Activated naive CD4-positive, alpha-beta T cell treated with anti-CD3 and anti-CD28 coated beads, Interleukin-2, amount 50 U/mL, for 72 hours (primary cell): ENCODE measurements around the gene RALGAPA1. TPM values are rescaled to one million over a fixed set of nuclear protein-coding genes. Genes with fewer than 3 reads are reported as not detected.
"Not testable (repeated sequence)": the region's sequence is repeated elsewhere in the genome, so short reads cannot be mapped to it uniquely, and the experiment has no call there.

ENCODE experiments used
- ATAC-seq, 2 donors: fragments of 150-1000 bp; cut with Tn5 transposase; 2 replicates each; pipeline ENCODE4 v1.10.0; 2021; ENCODE audit warnings: mild to moderate bottlenecking in 2 of 2, moderate library complexity in 2 of 2
- DNase-seq, 2 donors: peaks; one replicate each; pipeline ENCODE4 v3.0.0; 2021 to 2022; ENCODE audit warnings: low spot score in 2 of 2
- H3K27ac Mint-ChIP-seq, 2 donors: one replicate each; pipeline ENCODE4 v1.8.0; 2022; ENCODE audit warnings: mild to moderate bottlenecking in 2 of 2, mixed read lengths in 2 of 2
- H3K36me3 Mint-ChIP-seq, 2 donors: one replicate each; pipeline ENCODE4 v1.8.0; 2022; ENCODE audit warnings: mixed read lengths in 2 of 2
- H3K9me3 Mint-ChIP-seq, 2 donors: one replicate each; pipeline ENCODE4 v1.8.0; 2022; ENCODE audit warnings: mixed read lengths in 2 of 2
- total RNA-seq, 2 donors: library from RNA; stranded (reverse); gene quantifications; one replicate each; pipeline ENCODE4 v1.2.3, GENCODE V29; 2022

Gene RALGAPA1
- total RNA-seq, 2 donors from 2014 or later, result 22.5 to 34.7 TPM

- Mint-ChIP-seq H3K9me3 (no peaks in the 10 kb centered on the region), H3K27ac (no peak overlapping the region), H3K36me3 (peaks cover 0 to 2% of the 10 kb centered on the region in 2 donors)
- ATAC-seq, result no peak
- DNase-seq, result no peak
Observed at GRCh38 chr14:35632271-35632670, 176.8 kb downstream of the RALGAPA1 start.

- DNase-seq, result no peak
- no peaks in the 10 kb centered on the region for H3K9me3 Mint-ChIP-seq
- no peaks in the 10 kb centered on the region for H3K36me3 Mint-ChIP-seq
- no peak overlapping the region for H3K27ac Mint-ChIP-seq
- ATAC-seq, result no peak
Observed at GRCh38 chr14:35631071-35631805, 177.9 kb downstream of the RALGAPA1 start.

GRCh38 chr14:35628989-35629388 lies 180.1 kb downstream of the RALGAPA1 start:
- Mint-ChIP-seq H3K9me3 (no peaks in the 10 kb centered on the region), H3K27ac (peak overlapping the region in 1 of 2 donors; percentile 79), H3K36me3 (no peaks in the 10 kb centered on the region)
- ATAC-seq (no peak), DNase-seq (no peak)

- not testable (repeated sequence) for H3K36me3 Mint-ChIP-seq, H3K27ac Mint-ChIP-seq, ATAC-seq, H3K9me3 Mint-ChIP-seq, DNase-seq
Observed at GRCh38 chr14:35626947-35627346, 182.1 kb downstream of the RALGAPA1 start.

- DNase-seq, H3K27ac Mint-ChIP-seq, ATAC-seq, H3K9me3 Mint-ChIP-seq: not testable (repeated sequence)
- peaks cover 18 to 38% of the 10 kb centered on the region in 2 donors for H3K36me3 Mint-ChIP-seq
Observed at GRCh38 chr14:35621996-35622395, 187.1 kb downstream of the RALGAPA1 start.

- not testable (repeated sequence) for H3K9me3 Mint-ChIP-seq, DNase-seq, H3K27ac Mint-ChIP-seq, ATAC-seq
- H3K36me3 Mint-ChIP-seq, result peaks cover 18 to 38% of the 10 kb centered on the region in 2 donors
Observed at GRCh38 chr14:35619998-35620397, 189.1 kb downstream of the RALGAPA1 start.

- not testable (repeated sequence) for H3K27ac Mint-ChIP-seq, ATAC-seq, DNase-seq, H3K9me3 Mint-ChIP-seq
- peaks cover 18 to 38% of the 10 kb centered on the region in 2 donors for H3K36me3 Mint-ChIP-seq
Observed at GRCh38 chr14:35619461-35619860, 189.6 kb downstream of the RALGAPA1 start.

- ATAC-seq (no peak), DNase-seq (no peak)
- H3K36me3 Mint-ChIP-seq, result peaks cover 23 to 32% of the 10 kb centered on the region in 2 donors
- H3K9me3 Mint-ChIP-seq, result peaks cover 0 to 5% of the 10 kb centered on the region in 2 donors
- no peak overlapping the region for H3K27ac Mint-ChIP-seq
Observed at GRCh38 chr14:35617500-35617899, 191.6 kb downstream of the RALGAPA1 start.

- peaks cover 0 to 5% of the 10 kb centered on the region in 2 donors for H3K9me3 Mint-ChIP-seq
- DNase-seq, result no peak
- no peak overlapping the region for H3K27ac Mint-ChIP-seq
- ATAC-seq, result no peak
- peaks cover 10 to 23% of the 10 kb centered on the region in 2 donors for H3K36me3 Mint-ChIP-seq
Observed at GRCh38 chr14:35607380-35607779, 201.7 kb downstream of the RALGAPA1 start.

- DNase-seq (no peak), ATAC-seq (no peak)
- no peak overlapping the region for H3K27ac Mint-ChIP-seq
- peaks cover 20 to 37% of the 10 kb centered on the region in 2 donors for H3K36me3 Mint-ChIP-seq
- peaks cover 0 to 12% of the 10 kb centered on the region in 2 donors for H3K9me3 Mint-ChIP-seq
Observed at GRCh38 chr14:35600253-35600652, 208.8 kb downstream of the RALGAPA1 start.

- DNase-seq, result no peak
- no peak for ATAC-seq
- Mint-ChIP-seq H3K9me3 (peaks cover 0 to 7% of the 10 kb centered on the region in 2 donors), H3K27ac (no peak overlapping the region), H3K36me3 (peaks cover 19 to 20% of the 10 kb centered on the region in 2 donors)
Observed at GRCh38 chr14:35594616-35595015, 214.5 kb downstream of the RALGAPA1 start.

GRCh38 chr14:35587373-35587772 lies 221.7 kb downstream of the RALGAPA1 start:
- not testable (repeated sequence) for H3K9me3 Mint-ChIP-seq, DNase-seq, ATAC-seq, H3K27ac Mint-ChIP-seq
- peaks cover 19 to 26% of the 10 kb centered on the region in 2 donors for H3K36me3 Mint-ChIP-seq

GRCh38 chr14:35578639-35579038 lies 230.5 kb downstream of the RALGAPA1 start:
- no peaks in the 10 kb centered on the region for H3K9me3 Mint-ChIP-seq
- DNase-seq, result no peak
- H3K36me3 Mint-ChIP-seq, result peaks cover 0 to 6% of the 10 kb centered on the region in 2 donors
- H3K27ac Mint-ChIP-seq, result no peak overlapping the region
- ATAC-seq, result no peak

GRCh38 chr14:35578135-35578534 lies 231.0 kb downstream of the RALGAPA1 start:
- H3K36me3 Mint-ChIP-seq, result peaks cover 0 to 2% of the 10 kb centered on the region in 2 donors
- no peak overlapping the region for H3K27ac Mint-ChIP-seq
- H3K9me3 Mint-ChIP-seq, result no peaks in the 10 kb centered on the region
- ATAC-seq (no peak), DNase-seq (no peak)

- no peaks in the 10 kb centered on the region for H3K36me3 Mint-ChIP-seq
- no peak overlapping the region for H3K27ac Mint-ChIP-seq
- no peaks in the 10 kb centered on the region for H3K9me3 Mint-ChIP-seq
- ATAC-seq (no peak), DNase-seq (no peak)
Observed at GRCh38 chr14:35576856-35577255, 232.2 kb downstream of the RALGAPA1 start.

GRCh38 chr14:35576260-35576659 lies 232.8 kb downstream of the RALGAPA1 start:
- Mint-ChIP-seq H3K27ac (no peak overlapping the region), H3K9me3 (no peaks in the 10 kb centered on the region), H3K36me3 (no peaks in the 10 kb centered on the region)
- no peak for ATAC-seq
- no peak for DNase-seq

- Mint-ChIP-seq H3K27ac (no peak overlapping the region), H3K9me3 (no peaks in the 10 kb centered on the region), H3K36me3 (no peaks in the 10 kb centered on the region)
- no peak for DNase-seq
- ATAC-seq, result no peak
Observed at GRCh38 chr14:35573911-35574310, 235.2 kb downstream of the RALGAPA1 start.

- H3K36me3 Mint-ChIP-seq, result no peaks in the 10 kb centered on the region
- H3K27ac Mint-ChIP-seq, result no peak overlapping the region
- ATAC-seq (no peak), DNase-seq (no peak)
- H3K9me3 Mint-ChIP-seq, result no peaks in the 10 kb centered on the region
Observed at GRCh38 chr14:35571598-35571997, 237.5 kb downstream of the RALGAPA1 start.
